ENCODE data around the gene TRAF7.

Gene TRAF7

GRCh38 chr16:2170587-2171435, 15.2 kb downstream of the TRAF7 start:
- H3K36me3 ChIP-seq (ENCODE audit: insufficient read depth, low read length), result peaks cover 8% of the 10 kb centered on the region; the same call in 1 of the 2 replicates
- no peaks in the 10 kb centered on the region for H3K27me3 ChIP-seq (ENCODE audit: insufficient read depth, low read length)
- no peak overlapping the region for H2AFZ ChIP-seq (ENCODE audit: low read length, unreplicated experiment)
- H3K4me3 ChIP-seq (ENCODE audit: low read depth, low read length), result no peak overlapping the region
- H3K79me2 ChIP-seq (ENCODE audit: control insufficient read depth, insufficient read depth, low read length, unreplicated experiment), result peaks cover 11% of the 10 kb centered on the region
- no peak overlapping the region for H3K27ac ChIP-seq (ENCODE audit: low read depth, low read length)
- no peaks in the 10 kb centered on the region for H3K4me1 ChIP-seq (ENCODE audit: control insufficient read depth, insufficient read depth, low read length, unreplicated experiment)

- Histone ChIP-seq H3K36me3 (ENCODE audit: insufficient read depth, low read length) (peaks cover 10% of the 10 kb centered on the region; the same call in 1 of the 2 replicates), H3K27me3 (ENCODE audit: insufficient read depth, low read length) (no peaks in the 10 kb centered on the region), H3K27ac (ENCODE audit: low read depth, low read length) (no peak overlapping the region), H2AFZ (ENCODE audit: low read length, unreplicated experiment) (no peak overlapping the region), H3K4me1 (ENCODE audit: control insufficient read depth, insufficient read depth, low read length, unreplicated experiment) (no peaks in the 10 kb centered on the region), H3K4me3 (ENCODE audit: low read depth, low read length) (no peak overlapping the region), H3K79me2 (ENCODE audit: control insufficient read depth, insufficient read depth, low read length, unreplicated experiment) (peaks cover 7% of the 10 kb centered on the region)
Observed at GRCh38 chr16:2171601-2172178, 16.1 kb downstream of the TRAF7 start.

GRCh38 chr16:2172688-2173335, 17.2 kb downstream of the TRAF7 start:
- Histone ChIP-seq H3K27me3 (ENCODE audit: insufficient read depth, low read length) (no peaks in the 10 kb centered on the region), H3K36me3 (ENCODE audit: insufficient read depth, low read length) (peaks cover 12% of the 10 kb centered on the region; the same call in 1 of the 2 replicates), H3K79me2 (ENCODE audit: control insufficient read depth, insufficient read depth, low read length, unreplicated experiment) (peaks cover under 1% of the 10 kb centered on the region), H2AFZ (ENCODE audit: low read length, unreplicated experiment) (no peak overlapping the region), H3K4me1 (ENCODE audit: control insufficient read depth, insufficient read depth, low read length, unreplicated experiment) (no peaks in the 10 kb centered on the region), H3K4me3 (ENCODE audit: low read depth, low read length) (no peak overlapping the region), H3K27ac (ENCODE audit: low read depth, low read length) (no peak overlapping the region)

- Histone ChIP-seq H3K4me1 (ENCODE audit: control insufficient read depth, insufficient read depth, low read length, unreplicated experiment) (no peaks in the 10 kb centered on the region), H3K36me3 (ENCODE audit: insufficient read depth, low read length) (peaks cover 17% of the 10 kb centered on the region; the same call in 1 of the 2 replicates), H3K27me3 (ENCODE audit: insufficient read depth, low read length) (no peaks in the 10 kb centered on the region), H3K79me2 (ENCODE audit: control insufficient read depth, insufficient read depth, low read length, unreplicated experiment) (no peaks in the 10 kb centered on the region), H3K27ac (ENCODE audit: low read depth, low read length) (no peak overlapping the region), H2AFZ (ENCODE audit: low read length, unreplicated experiment) (no peak overlapping the region), H3K4me3 (ENCODE audit: low read depth, low read length) (no peak overlapping the region)
Observed at GRCh38 chr16:2173366-2173765, 17.8 kb downstream of the TRAF7 start.

- no peak overlapping the region for H3K4me3 ChIP-seq (ENCODE audit: low read depth, low read length)
- H3K36me3 ChIP-seq (ENCODE audit: insufficient read depth, low read length), result peaks cover 19% of the 10 kb centered on the region; the same call in 1 of the 2 replicates
- no peaks in the 10 kb centered on the region for H3K4me1 ChIP-seq (ENCODE audit: control insufficient read depth, insufficient read depth, low read length, unreplicated experiment)
Observed at GRCh38 chr16:2173916-2174315, 18.3 kb downstream of the TRAF7 start.

GRCh38 chr16:2174396-2175131, 19.0 kb downstream of the TRAF7 start:
- Histone ChIP-seq H3K36me3 (ENCODE audit: insufficient read depth, low read length) (peaks cover 19% of the 10 kb centered on the region; the same call in 1 of the 2 replicates), H3K27ac (ENCODE audit: low read depth, low read length) (no peak overlapping the region), H3K4me3 (ENCODE audit: low read depth, low read length) (no peak overlapping the region)

More at GRCh38 chr16:2173916-2174315, 18.3 kb downstream of the TRAF7 start:
- no peaks in the 10 kb centered on the region for H3K27me3 ChIP-seq (ENCODE audit: insufficient read depth, low read length)
- no peak overlapping the region for H3K27ac ChIP-seq (ENCODE audit: low read depth, low read length)
- H2AFZ ChIP-seq (ENCODE audit: low read length, unreplicated experiment), result no peak overlapping the region
- no peaks in the 10 kb centered on the region for H3K79me2 ChIP-seq (ENCODE audit: control insufficient read depth, insufficient read depth, low read length, unreplicated experiment)

GRCh38 chr16:2175454-2175853, 19.9 kb downstream of the TRAF7 start:
- Histone ChIP-seq H3K27ac (ENCODE audit: low read depth, low read length) (no peak overlapping the region), H3K27me3 (ENCODE audit: insufficient read depth, low read length) (no peaks in the 10 kb centered on the region), H3K4me3 (ENCODE audit: low read depth, low read length) (no peak overlapping the region), H3K36me3 (ENCODE audit: insufficient read depth, low read length) (peaks cover 19% of the 10 kb centered on the region; the same call in 1 of the 2 replicates), H3K79me2 (ENCODE audit: control insufficient read depth, insufficient read depth, low read length, unreplicated experiment) (no peaks in the 10 kb centered on the region), H2AFZ (ENCODE audit: low read length, unreplicated experiment) (no peak overlapping the region), H3K4me1 (ENCODE audit: control insufficient read depth, insufficient read depth, low read length, unreplicated experiment) (no peaks in the 10 kb centered on the region)

More at GRCh38 chr16:2174396-2175131, 19.0 kb downstream of the TRAF7 start:
- Histone ChIP-seq H3K79me2 (ENCODE audit: control insufficient read depth, insufficient read depth, low read length, unreplicated experiment) (no peaks in the 10 kb centered on the region), H2AFZ (ENCODE audit: low read length, unreplicated experiment) (no peak overlapping the region), H3K4me1 (ENCODE audit: control insufficient read depth, insufficient read depth, low read length, unreplicated experiment) (no peaks in the 10 kb centered on the region), H3K27me3 (ENCODE audit: insufficient read depth, low read length) (no peaks in the 10 kb centered on the region)

- H3K79me2 ChIP-seq (ENCODE audit: control insufficient read depth, insufficient read depth, low read length, unreplicated experiment), result no peaks in the 10 kb centered on the region
- H3K27me3 ChIP-seq (ENCODE audit: insufficient read depth, low read length), result no peaks in the 10 kb centered on the region
- no peak overlapping the region for H3K27ac ChIP-seq (ENCODE audit: low read depth, low read length)
- H3K4me1 ChIP-seq (ENCODE audit: control insufficient read depth, insufficient read depth, low read length, unreplicated experiment), result no peaks in the 10 kb centered on the region
- no peak overlapping the region for H3K4me3 ChIP-seq (ENCODE audit: low read depth, low read length)
- no peak overlapping the region for H2AFZ ChIP-seq (ENCODE audit: low read length, unreplicated experiment)
- peaks cover 19% of the 10 kb centered on the region; the same call in 1 of the 2 replicates for H3K36me3 ChIP-seq (ENCODE audit: insufficient read depth, low read length)
Observed at GRCh38 chr16:2176047-2176446, 20.5 kb downstream of the TRAF7 start.

GRCh38 chr16:2177101-2177500, 21.5 kb downstream of the TRAF7 start:
- Histone ChIP-seq H3K4me1 (ENCODE audit: control insufficient read depth, insufficient read depth, low read length, unreplicated experiment) (no peaks in the 10 kb centered on the region), H3K79me2 (ENCODE audit: control insufficient read depth, insufficient read depth, low read length, unreplicated experiment) (no peaks in the 10 kb centered on the region), H3K27me3 (ENCODE audit: insufficient read depth, low read length) (no peaks in the 10 kb centered on the region), H3K36me3 (ENCODE audit: insufficient read depth, low read length) (peaks cover 19% of the 10 kb centered on the region; the same call in 1 of the 2 replicates), H3K4me3 (ENCODE audit: low read depth, low read length) (no peak overlapping the region), H2AFZ (ENCODE audit: low read length, unreplicated experiment) (no peak overlapping the region), H3K27ac (ENCODE audit: low read depth, low read length) (no peak overlapping the region)

- H2AFZ ChIP-seq (ENCODE audit: low read length, unreplicated experiment), result no peak overlapping the region
- H3K4me3 ChIP-seq (ENCODE audit: low read depth, low read length), result no peak overlapping the region
- H3K36me3 ChIP-seq (ENCODE audit: insufficient read depth, low read length), result peaks cover 19% of the 10 kb centered on the region; the same call in 1 of the 2 replicates
- H3K27ac ChIP-seq (ENCODE audit: low read depth, low read length), result no peak overlapping the region
- no peaks in the 10 kb centered on the region for H3K27me3 ChIP-seq (ENCODE audit: insufficient read depth, low read length)
- H3K79me2 ChIP-seq (ENCODE audit: control insufficient read depth, insufficient read depth, low read length, unreplicated experiment), result no peaks in the 10 kb centered on the region
- no peaks in the 10 kb centered on the region for H3K4me1 ChIP-seq (ENCODE audit: control insufficient read depth, insufficient read depth, low read length, unreplicated experiment)
Observed at GRCh38 chr16:2177561-2177960, 22.0 kb downstream of the TRAF7 start.

Data from ACC112 (cell line).